Astrocyte (in vitro differentiated cells and primary cell): Measurements from ENCODE around the gene KDM4B.

Experiments
- EZH2 ChIP-seq: IDR thresholded peaks from 2 replicates; pipeline ENCODE4 v1.6.1; 2012; ENCODE audit warnings: mild to moderate bottlenecking, low read length, inconsistent platforms; ENCODE audit not compliant: insufficient read depth
- TF ChIP-seq, protein P1 (sequence below): IDR thresholded peaks from 2 replicates; pipeline ENCODE4 v1.5.1; 2011; ENCODE audit warnings: low read depth, mild to moderate bottlenecking, inconsistent platforms, low read length, moderate library complexity; ENCODE audit not compliant: insufficient read depth

DNA sequence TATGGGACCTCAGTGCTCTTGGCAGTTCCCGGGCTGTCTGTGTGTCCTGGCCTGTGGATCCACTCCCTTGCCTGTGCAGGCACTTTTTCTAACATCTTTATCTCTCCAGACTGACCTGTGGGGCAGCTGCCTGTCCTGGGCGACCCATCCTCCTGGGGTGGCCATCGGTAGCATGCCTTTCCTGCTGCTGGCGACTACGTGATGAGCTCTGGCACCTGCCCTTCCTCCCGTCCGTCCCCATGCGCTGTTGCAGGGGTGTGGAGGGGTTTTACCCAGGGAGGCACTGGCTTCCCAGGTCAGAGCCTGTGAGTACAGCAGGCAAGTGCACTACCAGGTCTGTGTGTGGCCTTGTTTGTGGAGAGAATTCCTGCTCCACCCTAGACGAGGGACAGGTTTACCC, 93.3 kb downstream of the KDM4B start:
- no peak for TF ChIP-seq EZH2
- TF ChIP-seq, protein P1, sequence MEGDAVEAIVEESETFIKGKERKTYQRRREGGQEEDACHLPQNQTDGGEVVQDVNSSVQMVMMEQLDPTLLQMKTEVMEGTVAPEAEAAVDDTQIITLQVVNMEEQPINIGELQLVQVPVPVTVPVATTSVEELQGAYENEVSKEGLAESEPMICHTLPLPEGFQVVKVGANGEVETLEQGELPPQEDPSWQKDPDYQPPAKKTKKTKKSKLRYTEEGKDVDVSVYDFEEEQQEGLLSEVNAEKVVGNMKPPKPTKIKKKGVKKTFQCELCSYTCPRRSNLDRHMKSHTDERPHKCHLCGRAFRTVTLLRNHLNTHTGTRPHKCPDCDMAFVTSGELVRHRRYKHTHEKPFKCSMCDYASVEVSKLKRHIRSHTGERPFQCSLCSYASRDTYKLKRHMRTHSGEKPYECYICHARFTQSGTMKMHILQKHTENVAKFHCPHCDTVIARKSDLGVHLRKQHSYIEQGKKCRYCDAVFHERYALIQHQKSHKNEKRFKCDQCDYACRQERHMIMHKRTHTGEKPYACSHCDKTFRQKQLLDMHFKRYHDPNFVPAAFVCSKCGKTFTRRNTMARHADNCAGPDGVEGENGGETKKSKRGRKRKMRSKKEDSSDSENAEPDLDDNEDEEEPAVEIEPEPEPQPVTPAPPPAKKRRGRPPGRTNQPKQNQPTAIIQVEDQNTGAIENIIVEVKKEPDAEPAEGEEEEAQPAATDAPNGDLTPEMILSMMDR, result no peak
